BE2C (cell line): ENCODE data around the gene THRSP.
"Not testable (repeated sequence)": the region's sequence is repeated elsewhere in the genome, so short reads cannot be mapped to it uniquely, and the experiment has no call there.

ENCODE experiments used
- DNase-seq: peaks from one replicate; pipeline ENCODE4 v3.0.0-alpha.2; 2020
- H3K27me3 ChIP-seq: fragments of 250-450 bp; sonication (Bioruptor Pico); 2 replicates; pipeline ENCODE4 v1.5.1; 2020; ENCODE audit warnings: mild to moderate bottlenecking
- H3K36me3 ChIP-seq: fragments of 250-450 bp; sonication (Bioruptor Pico); 2 replicates; pipeline ENCODE4 v1.5.1; 2020; ENCODE audit warnings: mild to moderate bottlenecking
- H3K4me1 ChIP-seq: fragments of 250-450 bp; sonication (Bioruptor Pico); 2 replicates; pipeline ENCODE4 v1.5.1; 2020
- H3K4me3 ChIP-seq: 2 replicates; pipeline ENCODE4 v1.5.1; 2011; ENCODE audit warnings: low read depth, low read length
- H3K9me3 ChIP-seq: fragments of 250-450 bp; sonication (Bioruptor Pico); 2 replicates; pipeline ENCODE4 v1.5.1; 2020
- TF ChIP-seq, protein P1 (sequence below): IDR thresholded peaks from 2 replicates; pipeline ENCODE4 v1.5.1; 2012; ENCODE audit warnings: mild to moderate bottlenecking, low read depth, low read length

The THRSP gene

GRCh38 chr11:78082146-78082545 is 18.5 kb downstream of the THRSP start:
- DNase-seq = no peak
- no peak overlapping the region for H3K4me3 ChIP-seq
- H3K36me3 ChIP-seq = peaks cover 4% of the 10 kb centered on the region
- no peaks in the 10 kb centered on the region for H3K9me3 ChIP-seq
- TF ChIP-seq, protein P1, sequence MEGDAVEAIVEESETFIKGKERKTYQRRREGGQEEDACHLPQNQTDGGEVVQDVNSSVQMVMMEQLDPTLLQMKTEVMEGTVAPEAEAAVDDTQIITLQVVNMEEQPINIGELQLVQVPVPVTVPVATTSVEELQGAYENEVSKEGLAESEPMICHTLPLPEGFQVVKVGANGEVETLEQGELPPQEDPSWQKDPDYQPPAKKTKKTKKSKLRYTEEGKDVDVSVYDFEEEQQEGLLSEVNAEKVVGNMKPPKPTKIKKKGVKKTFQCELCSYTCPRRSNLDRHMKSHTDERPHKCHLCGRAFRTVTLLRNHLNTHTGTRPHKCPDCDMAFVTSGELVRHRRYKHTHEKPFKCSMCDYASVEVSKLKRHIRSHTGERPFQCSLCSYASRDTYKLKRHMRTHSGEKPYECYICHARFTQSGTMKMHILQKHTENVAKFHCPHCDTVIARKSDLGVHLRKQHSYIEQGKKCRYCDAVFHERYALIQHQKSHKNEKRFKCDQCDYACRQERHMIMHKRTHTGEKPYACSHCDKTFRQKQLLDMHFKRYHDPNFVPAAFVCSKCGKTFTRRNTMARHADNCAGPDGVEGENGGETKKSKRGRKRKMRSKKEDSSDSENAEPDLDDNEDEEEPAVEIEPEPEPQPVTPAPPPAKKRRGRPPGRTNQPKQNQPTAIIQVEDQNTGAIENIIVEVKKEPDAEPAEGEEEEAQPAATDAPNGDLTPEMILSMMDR = no peak
- H3K27me3 ChIP-seq = no peaks in the 10 kb centered on the region
- H3K4me1 ChIP-seq = no peaks in the 10 kb centered on the region

DNA sequence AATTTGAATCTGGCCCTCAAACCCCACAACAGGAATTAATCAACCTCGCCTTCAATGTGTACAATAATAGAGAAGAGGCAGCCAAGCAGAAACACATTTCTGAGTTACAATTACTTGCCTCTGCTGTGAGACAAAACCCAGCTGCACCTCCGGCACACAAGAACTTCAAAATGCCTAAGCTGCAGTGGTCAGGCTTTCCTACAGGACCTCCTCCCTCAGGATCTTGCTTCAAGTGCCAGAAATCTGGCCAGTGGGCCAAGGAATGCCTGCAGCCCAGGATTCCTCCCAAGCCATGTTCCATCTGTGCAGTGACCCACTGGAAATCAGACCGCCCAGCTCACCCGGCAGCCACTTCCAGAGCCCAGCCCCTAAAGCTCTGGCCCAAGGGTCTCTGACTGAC is 19.4 kb downstream of the THRSP start:
- no peak for DNase-seq
- no peaks in the 10 kb centered on the region for H3K9me3 ChIP-seq
- TF ChIP-seq, protein P1 = no peak
- H3K36me3 ChIP-seq = no peaks in the 10 kb centered on the region; the same call in 1 of the 2 replicates
- H3K4me3 ChIP-seq = no peak overlapping the region
- H3K27me3 ChIP-seq = no peaks in the 10 kb centered on the region
- H3K4me1 ChIP-seq = no peaks in the 10 kb centered on the region

- H3K9me3 ChIP-seq, H3K36me3 ChIP-seq, H3K27me3 ChIP-seq, H3K4me1 ChIP-seq, H3K4me3 ChIP-seq, DNase-seq: not testable (repeated sequence)
Measured at GRCh38 chr11:78084506-78084905, 20.8 kb downstream of the THRSP start.

DNA sequence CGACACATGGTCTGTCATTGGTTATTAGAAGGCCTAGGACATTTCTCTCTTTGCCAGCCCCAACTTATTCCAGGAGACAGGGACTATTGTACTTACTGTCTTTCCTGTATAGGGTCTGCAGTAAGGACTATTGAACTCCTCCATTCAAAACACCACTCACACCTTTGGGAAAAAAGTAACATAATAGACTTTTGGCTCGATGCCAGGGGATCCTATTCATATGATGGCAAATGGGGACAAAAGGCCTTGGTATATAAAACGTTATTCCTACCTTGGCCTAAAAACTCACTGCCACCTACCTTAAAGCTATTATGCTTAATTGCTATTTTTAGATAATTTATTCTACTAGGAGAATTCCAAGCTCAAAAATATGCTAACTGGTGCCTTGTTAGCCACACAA is 22.3 kb downstream of the THRSP start:
- H3K27me3 ChIP-seq = no peaks in the 10 kb centered on the region
- DNase-seq = no peak
- H3K36me3 ChIP-seq = no peaks in the 10 kb centered on the region; the same call in 1 of the 2 replicates
- H3K9me3 ChIP-seq = no peaks in the 10 kb centered on the region
- H3K4me3 ChIP-seq = no peak overlapping the region
- H3K4me1 ChIP-seq = no peaks in the 10 kb centered on the region
- TF ChIP-seq, protein P1 = no peak

- not testable (repeated sequence) for H3K4me3 ChIP-seq, DNase-seq, H3K36me3 ChIP-seq, H3K9me3 ChIP-seq, H3K4me1 ChIP-seq, H3K27me3 ChIP-seq
Measured at GRCh38 chr11:78086521-78087074, 22.9 kb downstream of the THRSP start.

DNA sequence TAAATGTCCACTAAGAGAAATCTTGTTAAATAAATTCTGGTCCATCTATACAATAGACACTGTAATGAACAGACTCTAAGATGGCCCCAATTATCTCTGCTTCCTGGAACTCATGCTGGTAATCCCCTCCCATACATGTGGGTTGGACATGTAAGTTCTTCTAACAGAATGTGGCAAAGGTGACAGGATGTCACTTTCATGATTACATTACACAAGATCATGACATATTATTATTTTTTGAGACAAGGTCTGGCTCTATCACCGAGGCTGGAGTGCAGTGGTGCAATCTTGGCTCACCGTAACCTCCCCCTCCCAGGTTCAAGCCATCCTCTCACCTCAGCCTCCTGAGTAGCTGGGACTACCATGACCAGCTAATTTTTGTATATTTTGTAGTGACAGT is 30.6 kb downstream of the THRSP start:
- Histone ChIP-seq H3K4me1 (no peaks in the 10 kb centered on the region), H3K36me3 (peaks cover 2% of the 10 kb centered on the region), H3K9me3 (no peaks in the 10 kb centered on the region), H3K4me3 (no peak overlapping the region), H3K27me3 (no peaks in the 10 kb centered on the region)
- DNase-seq = no peak
- TF ChIP-seq, protein P1 = no peak

DNA sequence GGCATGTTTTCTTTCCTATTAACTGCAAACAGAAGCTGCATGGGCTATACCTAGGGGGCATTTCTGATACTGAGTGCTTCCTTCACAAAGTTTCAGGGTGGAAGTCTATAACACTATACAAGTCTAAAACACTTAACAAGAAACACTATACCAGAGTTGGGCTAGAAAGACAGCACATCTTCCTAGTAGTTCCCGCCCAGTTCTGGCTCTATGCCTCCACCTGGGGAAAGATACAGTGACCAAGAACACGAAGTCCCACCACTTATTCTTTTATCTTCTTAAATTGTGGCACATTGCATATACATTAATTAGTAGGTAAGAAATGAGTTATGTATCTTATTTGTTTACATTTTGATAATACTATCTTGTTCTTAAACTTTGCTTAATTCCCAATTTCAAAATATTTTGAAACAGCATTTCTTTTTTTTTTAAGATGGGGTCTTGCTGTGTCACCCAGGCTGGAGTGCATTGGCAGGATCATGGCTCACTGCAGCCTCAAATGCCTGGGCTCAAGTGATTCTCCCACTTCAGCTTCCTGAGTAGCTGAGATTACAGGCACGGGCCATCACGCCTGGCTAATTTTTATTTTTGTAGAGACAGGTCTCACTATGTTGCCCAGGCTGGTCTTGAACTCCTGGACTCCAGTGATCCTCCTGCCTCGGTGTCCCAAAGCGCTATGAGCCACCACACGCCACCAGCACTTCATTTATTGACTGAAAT is 34.2 kb downstream of the THRSP start:
- no peak for DNase-seq
- Histone ChIP-seq H3K27me3 (no peaks in the 10 kb centered on the region), H3K36me3 (peaks cover 24% of the 10 kb centered on the region), H3K4me3 (no peak overlapping the region), H3K4me1 (no peaks in the 10 kb centered on the region), H3K9me3 (no peaks in the 10 kb centered on the region)
- TF ChIP-seq, protein P1 = no peak
